Mesothelial cell of epicardium (in vitro differentiated cells): ENCODE data around the gene DNMT3L. TPM values are rescaled to one million over a fixed set of nuclear protein-coding genes. Genes with fewer than 3 reads are reported as not detected.
A peak's percentile ranks its signal among the peaks of the same experiment; 100 is the strongest.

ENCODE experiments used
- DNase-seq, 2 experiments: peaks; one replicate each; pipeline ENCODE4 v3.0.0; 2021; ENCODE audit warnings: low spot score in 2 of 2; ENCODE audit not compliant: unreplicated experiment in 2 of 2
- H3K27ac Mint-ChIP-seq: 2 replicates; pipeline ENCODE4 v1.8.0; 2021; ENCODE audit warnings: mixed read lengths
- H3K27me3 Mint-ChIP-seq: 2 replicates; pipeline ENCODE4 v1.8.0; 2021; ENCODE audit warnings: low read depth, mixed read lengths
- H3K36me3 Mint-ChIP-seq: 2 replicates; pipeline ENCODE4 v1.8.0; 2021; ENCODE audit warnings: mixed read lengths
- H3K4me1 Mint-ChIP-seq: 2 replicates; pipeline ENCODE4 v1.8.0; 2021; ENCODE audit warnings: mixed read lengths
- H3K4me3 Mint-ChIP-seq: 2 replicates; pipeline ENCODE4 v1.8.0; 2021; ENCODE audit warnings: mild to moderate bottlenecking, moderate library complexity, mixed read lengths
- H3K9me3 Mint-ChIP-seq: 2 replicates; pipeline ENCODE4 v1.8.0; 2021; ENCODE audit warnings: mixed read lengths
- CTCF ChIP-seq: fragments of 200-600 bp; sonication (generic); IDR thresholded peaks from one replicate; pipeline ENCODE4 v1.5.0; 2021; ENCODE audit warnings: antibody characterized with exemption; ENCODE audit not compliant: unreplicated experiment
- total RNA-seq: library from RNA; stranded (reverse); gene quantifications from 3 replicates; pipeline ENCODE4 v1.2.1, GENCODE V29; 2021

Gene DNMT3L
- total RNA-seq, 1 donor from 2014 or later, result not detected

- no peak for TF ChIP-seq CTCF
- peaks cover 29% of the 10 kb centered on the region for H3K4me1 Mint-ChIP-seq
- peak; percentile 52 to 73 for DNase-seq
- H3K36me3 Mint-ChIP-seq, result no peaks in the 10 kb centered on the region
- H3K4me3 Mint-ChIP-seq, result peak overlapping the region; percentile 76
- no peaks in the 10 kb centered on the region for H3K27me3 Mint-ChIP-seq
- peak overlapping the region; percentile 34 for H3K27ac Mint-ChIP-seq
- H3K9me3 Mint-ChIP-seq, result no peaks in the 10 kb centered on the region
Measured at GRCh38 chr21:44300262-44300959, 38.7 kb upstream of the DNMT3L start.

GRCh38 chr21:44299458-44300261 lies 38.0 kb upstream of the DNMT3L start, which contains the start of gene PFKL:
TSS of gene PFKL (plus strand) at chr21:44300053. CDS start at chr21:44300106, 53 bp downstream.
- H3K4me1 Mint-ChIP-seq, result peaks cover 27% of the 10 kb centered on the region
- no peaks in the 10 kb centered on the region for H3K36me3 Mint-ChIP-seq
- peak; percentile 52 to 65 for DNase-seq
- peak within 1 kb of the TSS; percentile 83 for H3K4me3 Mint-ChIP-seq
- no peak for TF ChIP-seq CTCF
- peak within 1 kb of the TSS; percentile 95 for H3K27ac Mint-ChIP-seq
- no peaks in the 10 kb centered on the region for H3K27me3 Mint-ChIP-seq
- no peaks in the 10 kb centered on the region for H3K9me3 Mint-ChIP-seq

GRCh38 chr21:44299085-44299457 lies 37.4 kb upstream of the DNMT3L start:
- TF ChIP-seq CTCF, result no peak
- peak overlapping the region; percentile 95 for H3K27ac Mint-ChIP-seq
- no peaks in the 10 kb centered on the region for H3K9me3 Mint-ChIP-seq

GRCh38 chr21:44298301-44298700 lies 36.6 kb upstream of the DNMT3L start:
- no peaks in the 10 kb centered on the region for H3K9me3 Mint-ChIP-seq
- H3K4me3 Mint-ChIP-seq, result no peak overlapping the region
- peaks cover 21% of the 10 kb centered on the region for H3K4me1 Mint-ChIP-seq
- no peak for TF ChIP-seq CTCF
- DNase-seq, result no peak
- H3K27me3 Mint-ChIP-seq, result no peaks in the 10 kb centered on the region
- no peak overlapping the region for H3K27ac Mint-ChIP-seq
- no peaks in the 10 kb centered on the region for H3K36me3 Mint-ChIP-seq

More at GRCh38 chr21:44299085-44299457, 37.4 kb upstream of the DNMT3L start:
- Mint-ChIP-seq H3K36me3 (no peaks in the 10 kb centered on the region), H3K4me1 (peaks cover 26% of the 10 kb centered on the region), H3K4me3 (peak overlapping the region; percentile 83), H3K27me3 (no peaks in the 10 kb centered on the region)
- no peak for DNase-seq

- Mint-ChIP-seq H3K27me3 (no peaks in the 10 kb centered on the region), H3K9me3 (no peaks in the 10 kb centered on the region), H3K36me3 (no peaks in the 10 kb centered on the region), H3K27ac (no peak overlapping the region), H3K4me1 (peaks cover 20% of the 10 kb centered on the region), H3K4me3 (no peak overlapping the region)
- peak; percentile 62 for TF ChIP-seq CTCF
- peak; percentile 69 to 86 for DNase-seq
Measured at GRCh38 chr21:44297525-44298290, 36.0 kb upstream of the DNMT3L start.
